Hepatocyte (in vitro differentiated cells): Measurements from ENCODE around the gene AP3D1.

Experiments used
- EZH2 ChIP-seq: fragments of 200-600 bp; sonication (generic); IDR thresholded peaks from 2 replicates; pipeline ENCODE4 v1.6.1; 2016; ENCODE audit warnings: antibody characterized with exemption, mild to moderate bottlenecking, borderline replicate concordance
- EZH2phosphoT487 ChIP-seq: fragments of 200-600 bp; sonication (generic); IDR thresholded peaks from one replicate; pipeline ENCODE4 v1.6.1; 2018; ENCODE audit warnings: antibody characterized with exemption, mild to moderate bottlenecking, low read depth, moderate library complexity; ENCODE audit not compliant: unreplicated experiment, severe bottlenecking
- TF ChIP-seq, protein P1 (sequence below): fragments of 200-600 bp; sonication (generic); IDR thresholded peaks from 2 replicates; pipeline ENCODE4 v1.5.1; 2016; ENCODE audit warnings: antibody characterized with exemption, mild to moderate bottlenecking; ENCODE audit not compliant: poor library complexity

- no peak for TF ChIP-seq EZH2phosphoT487
- TF ChIP-seq EZH2: no peak
- TF ChIP-seq, protein P1, sequence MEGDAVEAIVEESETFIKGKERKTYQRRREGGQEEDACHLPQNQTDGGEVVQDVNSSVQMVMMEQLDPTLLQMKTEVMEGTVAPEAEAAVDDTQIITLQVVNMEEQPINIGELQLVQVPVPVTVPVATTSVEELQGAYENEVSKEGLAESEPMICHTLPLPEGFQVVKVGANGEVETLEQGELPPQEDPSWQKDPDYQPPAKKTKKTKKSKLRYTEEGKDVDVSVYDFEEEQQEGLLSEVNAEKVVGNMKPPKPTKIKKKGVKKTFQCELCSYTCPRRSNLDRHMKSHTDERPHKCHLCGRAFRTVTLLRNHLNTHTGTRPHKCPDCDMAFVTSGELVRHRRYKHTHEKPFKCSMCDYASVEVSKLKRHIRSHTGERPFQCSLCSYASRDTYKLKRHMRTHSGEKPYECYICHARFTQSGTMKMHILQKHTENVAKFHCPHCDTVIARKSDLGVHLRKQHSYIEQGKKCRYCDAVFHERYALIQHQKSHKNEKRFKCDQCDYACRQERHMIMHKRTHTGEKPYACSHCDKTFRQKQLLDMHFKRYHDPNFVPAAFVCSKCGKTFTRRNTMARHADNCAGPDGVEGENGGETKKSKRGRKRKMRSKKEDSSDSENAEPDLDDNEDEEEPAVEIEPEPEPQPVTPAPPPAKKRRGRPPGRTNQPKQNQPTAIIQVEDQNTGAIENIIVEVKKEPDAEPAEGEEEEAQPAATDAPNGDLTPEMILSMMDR: no peak
Measured at GRCh38 chr19:2116507-2116906, 34.9 kb downstream of the AP3D1 start.
